Measurements from ENCODE around the gene LARGE1.

GRCh38 chr22:33739516-33739915 is 180.8 kb downstream of the LARGE1 start:
- TF ChIP-seq CTCF (IDR thresholded peaks at IDR 0.05): no peak
- TF ChIP-seq POLR2A (IDR thresholded peaks at IDR 0.05): no peak

Data from body of pancreas (tissue), 4 donors.